Osteoblast (primary cell): ENCODE data around the gene NME3. TPM values are rescaled to one million over a fixed set of nuclear protein-coding genes. Genes with fewer than 3 reads are reported as not detected.

Source experiments
- DNase-seq: peaks from one replicate; pipeline ENCODE4 v3.0.0; 2011; ENCODE audit warnings: low spot score, mixed read lengths; ENCODE audit not compliant: insufficient read length; ENCODE audit errors: missing footprints
- H2AFZ ChIP-seq: 2 replicates; pipeline ENCODE4 v1.6.0; 2011; ENCODE audit warnings: mild to moderate bottlenecking, low read length
- H3K27ac ChIP-seq: 2 replicates; pipeline ENCODE4 v1.5.1; 2011; ENCODE audit warnings: mild to moderate bottlenecking, low read depth, low read length, moderate library complexity
- H3K27me3 ChIP-seq: 2 replicates; pipeline ENCODE4 v1.6.0; 2012; ENCODE audit warnings: mild to moderate bottlenecking, control low read depth, inconsistent platforms, low read length, moderate library complexity; ENCODE audit not compliant: insufficient read depth
- H3K36me3 ChIP-seq: 2 replicates; pipeline ENCODE4 v1.5.1; 2011; ENCODE audit warnings: mild to moderate bottlenecking, low read length, control low read depth, moderate library complexity; ENCODE audit not compliant: insufficient read depth
- H3K4me1 ChIP-seq: 2 replicates; pipeline ENCODE4 v1.5.1; 2011; ENCODE audit warnings: mild to moderate bottlenecking, low read length, control low read depth, moderate library complexity; ENCODE audit not compliant: insufficient read depth
- H3K4me2 ChIP-seq: 2 replicates; pipeline ENCODE4 v1.6.0; 2011; ENCODE audit warnings: mild to moderate bottlenecking, low read length; ENCODE audit not compliant: insufficient read depth
- H3K4me3 ChIP-seq: fragments of 200-600 bp; sonication (generic); 3 replicates; pipeline ENCODE4 v1.5.1; 2012; ENCODE audit warnings: mild to moderate bottlenecking, low read length, inconsistent platforms; ENCODE audit not compliant: insufficient read depth
- H3K79me2 ChIP-seq: 2 replicates; pipeline ENCODE4 v1.6.0; 2012; ENCODE audit warnings: mild to moderate bottlenecking, low read length, control low read depth, inconsistent platforms; ENCODE audit not compliant: insufficient read depth
- H3K9me3 ChIP-seq: 2 replicates; pipeline ENCODE4 v1.5.1; 2011; ENCODE audit warnings: low read depth, low read length, control low read depth
- H4K20me1 ChIP-seq: 2 replicates; pipeline ENCODE4 v1.6.0; 2012; ENCODE audit warnings: mild to moderate bottlenecking, low read length, control low read depth; ENCODE audit not compliant: insufficient read depth
- total RNA-seq: library from RNA; depleted of rRNA; stranded (reverse); fragments of >200 nt; gene quantifications from 2 replicates; pipeline ENCODE4 v1.2.3, GENCODE V29; 2012
- TF ChIP-seq, protein P1 (sequence below): IDR thresholded peaks from 2 replicates; pipeline ENCODE4 v1.5.1; 2011; ENCODE audit warnings: mild to moderate bottlenecking, low read depth, low read length, moderate library complexity; ENCODE audit errors: extremely low read depth

Gene NME3
- total RNA-seq, 1 donor, result 55.4 TPM

DNA sequence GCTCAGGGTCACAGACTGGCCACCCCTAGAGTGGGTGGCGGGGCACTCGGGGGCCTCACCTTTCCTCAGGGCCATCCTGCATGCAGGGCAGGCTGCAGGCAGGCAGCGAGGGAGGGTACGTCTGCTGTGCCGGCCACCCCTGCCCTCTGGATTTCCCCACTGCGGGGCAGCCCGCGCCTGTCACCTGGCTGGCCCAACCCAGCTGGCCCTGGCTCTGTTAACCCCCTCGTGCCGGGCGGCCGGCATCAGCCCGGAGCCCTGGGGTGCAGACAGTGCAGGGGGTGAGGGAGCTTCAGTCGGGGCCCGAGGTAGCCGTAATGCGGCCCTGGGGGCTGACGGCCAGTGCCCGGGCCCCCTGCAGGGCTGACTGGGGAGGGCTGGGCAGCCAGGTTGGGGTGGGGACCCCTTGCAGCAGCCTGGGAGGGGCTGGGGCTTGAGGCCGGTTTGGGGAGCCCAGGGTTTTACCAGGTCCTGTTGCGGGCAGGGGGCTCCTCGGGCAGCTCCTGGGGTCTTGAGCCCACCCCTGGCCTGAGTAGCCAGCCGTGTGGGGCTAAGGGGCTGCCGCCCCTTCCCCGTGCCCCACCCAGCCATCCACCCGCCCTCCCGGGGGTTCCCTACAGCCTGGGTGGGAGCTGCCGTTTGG is 22.4 kb upstream of the NME3 start, which contains the start of gene IGFALS:
Gene IGFALS, minus strand, starts transcription at position 128 of the 643 bp plus-strand sequence. Its CDS starts 53 bp downstream, at position 75.
- Histone ChIP-seq H3K4me2 (no peak within 1 kb of the TSS), H3K36me3 (no peaks in the 10 kb centered on the region), H3K9me3 (no peaks in the 10 kb centered on the region), H4K20me1 (no peaks in the 10 kb centered on the region), H3K79me2 (no peaks in the 10 kb centered on the region), H3K27me3 (no peaks in the 10 kb centered on the region), H3K27ac (no peak within 1 kb of the TSS), H3K4me3 (no peak within 1 kb of the TSS), H3K4me1 (no peaks in the 10 kb centered on the region), H2AFZ (no peak within 1 kb of the TSS)
- DNase-seq, result peak; percentile 85
- TF ChIP-seq, protein P1, sequence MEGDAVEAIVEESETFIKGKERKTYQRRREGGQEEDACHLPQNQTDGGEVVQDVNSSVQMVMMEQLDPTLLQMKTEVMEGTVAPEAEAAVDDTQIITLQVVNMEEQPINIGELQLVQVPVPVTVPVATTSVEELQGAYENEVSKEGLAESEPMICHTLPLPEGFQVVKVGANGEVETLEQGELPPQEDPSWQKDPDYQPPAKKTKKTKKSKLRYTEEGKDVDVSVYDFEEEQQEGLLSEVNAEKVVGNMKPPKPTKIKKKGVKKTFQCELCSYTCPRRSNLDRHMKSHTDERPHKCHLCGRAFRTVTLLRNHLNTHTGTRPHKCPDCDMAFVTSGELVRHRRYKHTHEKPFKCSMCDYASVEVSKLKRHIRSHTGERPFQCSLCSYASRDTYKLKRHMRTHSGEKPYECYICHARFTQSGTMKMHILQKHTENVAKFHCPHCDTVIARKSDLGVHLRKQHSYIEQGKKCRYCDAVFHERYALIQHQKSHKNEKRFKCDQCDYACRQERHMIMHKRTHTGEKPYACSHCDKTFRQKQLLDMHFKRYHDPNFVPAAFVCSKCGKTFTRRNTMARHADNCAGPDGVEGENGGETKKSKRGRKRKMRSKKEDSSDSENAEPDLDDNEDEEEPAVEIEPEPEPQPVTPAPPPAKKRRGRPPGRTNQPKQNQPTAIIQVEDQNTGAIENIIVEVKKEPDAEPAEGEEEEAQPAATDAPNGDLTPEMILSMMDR, result no peak

DNA sequence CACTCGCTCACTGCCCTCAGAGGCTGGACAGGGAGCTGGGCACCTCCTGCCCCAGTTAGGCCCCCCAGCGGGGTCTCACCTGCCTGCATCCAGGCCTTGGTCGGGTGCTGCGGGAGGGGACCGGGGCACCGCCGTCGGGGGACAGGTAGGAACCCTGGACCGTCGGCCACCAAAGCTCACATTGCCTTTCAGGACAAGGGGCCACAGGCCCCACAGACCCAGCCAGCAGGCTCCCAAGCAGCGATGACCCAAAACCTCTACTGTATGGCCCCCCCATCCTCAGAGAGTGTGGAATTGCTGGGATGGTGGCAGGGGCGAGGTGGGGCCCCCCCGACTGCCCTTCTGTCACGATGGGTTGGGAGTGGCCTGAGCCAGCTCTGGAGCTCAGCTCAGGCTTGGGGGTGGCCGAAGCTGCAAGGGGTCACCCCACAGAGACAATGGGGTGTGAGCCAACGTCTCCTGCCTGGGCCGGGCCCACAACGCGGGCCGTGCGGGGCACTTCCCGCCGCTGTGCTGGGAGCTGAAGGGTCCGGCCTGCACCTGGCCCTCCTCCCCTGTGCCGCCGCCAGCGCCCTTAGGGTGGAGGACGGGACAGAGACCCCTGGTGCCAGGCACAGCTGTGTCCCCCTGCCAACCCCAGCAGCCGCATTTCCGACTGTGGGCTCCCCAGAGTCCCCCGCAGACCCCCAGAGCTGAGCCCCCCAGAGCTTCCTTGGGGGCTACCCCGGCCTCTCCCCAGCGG is 21.7 kb upstream of the NME3 start:
- H3K36me3 ChIP-seq, result peaks cover 5% of the 10 kb centered on the region
- H3K9me3 ChIP-seq, result no peaks in the 10 kb centered on the region
- H3K4me3 ChIP-seq, result no peak overlapping the region
- H4K20me1 ChIP-seq, result no peaks in the 10 kb centered on the region
- H3K27ac ChIP-seq, result no peak overlapping the region
- no peak overlapping the region for H3K4me2 ChIP-seq
- TF ChIP-seq, protein P1, result no peak
- peak; percentile 73 for DNase-seq
- H3K79me2 ChIP-seq, result no peaks in the 10 kb centered on the region
- no peak overlapping the region for H2AFZ ChIP-seq
- H3K27me3 ChIP-seq, result no peaks in the 10 kb centered on the region
- H3K4me1 ChIP-seq, result no peaks in the 10 kb centered on the region

DNA sequence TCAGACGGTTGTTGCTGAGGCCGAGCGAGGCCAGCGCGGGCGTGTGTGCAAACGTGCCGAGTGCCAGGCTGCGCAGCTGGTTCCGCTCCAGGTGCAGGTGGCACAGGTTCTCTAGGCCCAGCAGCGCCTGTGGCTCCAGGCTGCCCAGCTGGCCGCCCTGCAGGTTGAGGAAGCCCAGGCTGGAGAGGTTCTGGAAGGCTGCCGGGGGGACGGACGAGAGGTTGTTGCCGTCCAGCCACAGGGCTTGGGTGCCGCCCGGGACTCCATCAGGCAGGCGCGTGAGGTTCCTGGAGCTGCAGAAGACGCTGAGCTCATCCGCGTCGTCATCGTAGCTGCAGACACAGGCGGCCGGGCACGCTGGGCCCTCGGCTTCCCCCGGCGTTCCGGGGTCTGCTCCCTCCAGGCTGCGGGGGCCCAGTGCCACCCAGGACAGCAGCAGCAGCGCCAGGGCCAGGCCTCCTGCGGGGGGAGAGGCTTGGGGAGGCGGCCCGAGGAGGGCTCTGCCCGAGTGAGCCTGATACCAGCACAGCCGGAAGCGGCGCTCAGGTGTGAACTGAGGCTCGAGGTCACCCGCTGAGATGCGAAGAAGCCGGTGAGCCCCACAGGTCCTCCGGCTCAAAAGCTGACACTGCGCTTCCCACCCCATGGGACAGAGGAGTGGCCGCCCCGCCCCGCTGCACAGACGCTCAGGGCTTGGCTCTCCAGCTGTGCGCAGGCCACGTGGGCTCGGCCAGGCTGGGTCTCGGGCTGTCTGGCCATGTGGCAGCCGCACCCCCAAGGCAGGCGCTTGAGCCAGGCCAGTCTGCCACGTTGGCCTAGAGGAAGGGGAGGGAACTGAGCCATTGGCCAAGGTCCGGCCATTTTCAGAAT is 20.8 kb upstream of the NME3 start:
- peaks cover 6% of the 10 kb centered on the region for H3K36me3 ChIP-seq
- H2AFZ ChIP-seq, result no peak overlapping the region
- H3K79me2 ChIP-seq, result peaks cover 8% of the 10 kb centered on the region
- H3K4me2 ChIP-seq, result no peak overlapping the region
- H3K4me1 ChIP-seq, result no peaks in the 10 kb centered on the region
- H3K27me3 ChIP-seq, result no peaks in the 10 kb centered on the region
- peaks cover 4% of the 10 kb centered on the region for H4K20me1 ChIP-seq
- peak; percentile 81 for DNase-seq
- no peak overlapping the region for H3K4me3 ChIP-seq
- no peak overlapping the region for H3K27ac ChIP-seq
- no peaks in the 10 kb centered on the region for H3K9me3 ChIP-seq
- TF ChIP-seq, protein P1, result no peak
